ENCODE results near the gene GDPD5. TPM values are rescaled to one million over a fixed set of nuclear protein-coding genes. Genes with fewer than 3 reads are reported as not detected.

The GDPD5 gene
- total and polyA plus RNA-seq, 9 of the 15 experiments (the other 6 are each of a cell fraction or from before 2014, with no cell fraction given), result 0.32 to 27.3 (median 8.0) TPM

- no peak for TF ChIP-seq SMAD4 (CRISPR knock-in tag; conservative IDR thresholded peaks at IDR 0.05)
- TF ChIP-seq ZNF431 (CRISPR knock-in tag; IDR thresholded peaks at IDR 0.05), result no peak
- no peak for TF ChIP-seq ZNF408 (CRISPR knock-in tag; IDR thresholded peaks at IDR 0.05; ENCODE audit: low read depth)
- TF ChIP-seq TFAP4 (CRISPR knock-in tag; IDR thresholded peaks at IDR 0.05; ENCODE audit: borderline replicate concordance), result 0 out of 2 replicates have a peak, but pooled peaks have one; percentile 20
- TF ChIP-seq VEZF1 (CRISPR knock-in tag; IDR thresholded peaks at IDR 0.05), result peak; percentile 37; the same call in 1 of the 2 replicates
- no peak for TF ChIP-seq FOXA3 (CRISPR knock-in tag; conservative IDR thresholded peaks at IDR 0.05 in 1 of 2, IDR thresholded peaks at IDR 0.05 in 1 of 2)
- 0 out of 2 replicates have a peak, but pooled peaks have one; percentile 27 for TF ChIP-seq SPI1 (IDR thresholded peaks at IDR 0.05; ENCODE audit: borderline replicate concordance, low read depth, low read length)
- no peak for TF ChIP-seq STAG1 (CRISPR knock-in tag; IDR thresholded peaks at IDR 0.05; ENCODE audit: borderline replicate concordance)
- TF ChIP-seq DPF2 (IDR thresholded peaks at IDR 0.05), result peak; percentile 46; the same call in 1 of the 2 replicates
- TF ChIP-seq CTCF (IDR thresholded peaks at IDR 0.05 in 2 of 3, conservative IDR thresholded peaks at IDR 0.05 in 1 of 3; ENCODE audit: insufficient read depth in 2 of 3, low read depth in 1 of 3, low read length in 3 of 3), result 0 out of 6 replicates have a peak, but pooled peaks of 2 of the 3 experiments have one; percentile 5 to 30
- peak; percentile 43; the same call in 1 of the 2 replicates for TF ChIP-seq SMARCA4 (IDR thresholded peaks at IDR 0.05)
- TF ChIP-seq MAFK (IDR thresholded peaks at IDR 0.05; ENCODE audit: low read length), result peak; percentile 6; the same call in 1 of the 2 replicates
- TF ChIP-seq KDM5B (IDR thresholded peaks at IDR 0.05; ENCODE audit: insufficient replicate concordance, low read depth, low read length), result peak; percentile 4
- TF ChIP-seq RBM14 (IDR thresholded peaks at IDR 0.05; ENCODE audit: borderline replicate concordance, insufficient read depth, low read depth, low read length), result no peak
- 0 out of 2 replicates have a peak, but pooled peaks have one; percentile 37 for TF ChIP-seq ZNF395 (CRISPR knock-in tag; IDR thresholded peaks at IDR 0.05)
- TF ChIP-seq ZNF699 (CRISPR knock-in tag; IDR thresholded peaks at IDR 0.05; ENCODE audit: insufficient replicate concordance), result no peak
Observed at GRCh38 chr11:75481922-75482606, 43.7 kb downstream of the GDPD5 start (continued).
